MV-4-11 (cell line): ENCODE measurements around the gene HPS5.

Source experiments
- DNase-seq: peaks from one replicate; lab custom pipeline; 2025; lab: John Stamatoyannopoulos, UW

HPS5 gene

GRCh38 chr11:18320617-18321016, 1.3 kb downstream of the HPS5 start:
- DNase-seq = no peak

GRCh38 chr11:18319914-18320313, 2.0 kb downstream of the HPS5 start:
- DNase-seq = no peak

GRCh38 chr11:18317551-18317950, 4.4 kb downstream of the HPS5 start:
- no peak for DNase-seq

GRCh38 chr11:18315893-18316292, 6.0 kb downstream of the HPS5 start:
- no peak for DNase-seq

- DNase-seq = peak; percentile 52
Observed at GRCh38 chr11:18314784-18315523, 7.0 kb downstream of the HPS5 start.

- DNase-seq = peak; percentile 64
Observed at GRCh38 chr11:18313965-18314763, 7.8 kb downstream of the HPS5 start.

GRCh38 chr11:18312663-18313420, 9.1 kb downstream of the HPS5 start:
- DNase-seq = peak; percentile 56

- DNase-seq = no peak
Observed at GRCh38 chr11:18312012-18312411, 9.9 kb downstream of the HPS5 start.

GRCh38 chr11:18310800-18311340, 11.1 kb downstream of the HPS5 start:
- peak; percentile 87 for DNase-seq

- no peak for DNase-seq
Observed at GRCh38 chr11:18309691-18310090, 12.2 kb downstream of the HPS5 start.

GRCh38 chr11:18308242-18308641, 13.7 kb downstream of the HPS5 start:
- DNase-seq = no peak

- DNase-seq = no peak
Observed at GRCh38 chr11:18307461-18308139, 14.3 kb downstream of the HPS5 start.

- no peak for DNase-seq
Observed at GRCh38 chr11:18304745-18305144, 17.2 kb downstream of the HPS5 start.

GRCh38 chr11:18299721-18300120, 22.2 kb downstream of the HPS5 start:
- peak; percentile 8 for DNase-seq

- no peak for DNase-seq
Observed at GRCh38 chr11:18295316-18295715, 26.6 kb downstream of the HPS5 start.

- no peak for DNase-seq
Observed at GRCh38 chr11:18294862-18295261, 27.1 kb downstream of the HPS5 start.

GRCh38 chr11:18288911-18289310, 33.0 kb downstream of the HPS5 start:
- DNase-seq = no peak

GRCh38 chr11:18285841-18286240, 36.1 kb downstream of the HPS5 start:
- DNase-seq = no peak

GRCh38 chr11:18282626-18283025, 39.3 kb downstream of the HPS5 start:
- peak; percentile 28 for DNase-seq

GRCh38 chr11:18280438-18281045, 41.4 kb downstream of the HPS5 start:
- peak; percentile 35 for DNase-seq

GRCh38 chr11:18277565-18278271, 44.2 kb downstream of the HPS5 start:
- peak; percentile 91 for DNase-seq
